Ammon's horn (tissue), 1 donor: Measurements from ENCODE around the gene SSR2.
A peak's percentile ranks its signal among the peaks of the same experiment; 100 is the strongest.

Experiments
- DNase-seq: peaks from one replicate; pipeline ENCODE4 v3.0.0-alpha.2; 2016; ENCODE audit warnings: low spot score

SSR2 gene

GRCh38 chr1:155974208-155975115 lies 46.3 kb downstream of the SSR2 start:
- peak; percentile 95 for DNase-seq

GRCh38 chr1:155973723-155974122 lies 47.0 kb downstream of the SSR2 start:
- no peak for DNase-seq

DNA sequence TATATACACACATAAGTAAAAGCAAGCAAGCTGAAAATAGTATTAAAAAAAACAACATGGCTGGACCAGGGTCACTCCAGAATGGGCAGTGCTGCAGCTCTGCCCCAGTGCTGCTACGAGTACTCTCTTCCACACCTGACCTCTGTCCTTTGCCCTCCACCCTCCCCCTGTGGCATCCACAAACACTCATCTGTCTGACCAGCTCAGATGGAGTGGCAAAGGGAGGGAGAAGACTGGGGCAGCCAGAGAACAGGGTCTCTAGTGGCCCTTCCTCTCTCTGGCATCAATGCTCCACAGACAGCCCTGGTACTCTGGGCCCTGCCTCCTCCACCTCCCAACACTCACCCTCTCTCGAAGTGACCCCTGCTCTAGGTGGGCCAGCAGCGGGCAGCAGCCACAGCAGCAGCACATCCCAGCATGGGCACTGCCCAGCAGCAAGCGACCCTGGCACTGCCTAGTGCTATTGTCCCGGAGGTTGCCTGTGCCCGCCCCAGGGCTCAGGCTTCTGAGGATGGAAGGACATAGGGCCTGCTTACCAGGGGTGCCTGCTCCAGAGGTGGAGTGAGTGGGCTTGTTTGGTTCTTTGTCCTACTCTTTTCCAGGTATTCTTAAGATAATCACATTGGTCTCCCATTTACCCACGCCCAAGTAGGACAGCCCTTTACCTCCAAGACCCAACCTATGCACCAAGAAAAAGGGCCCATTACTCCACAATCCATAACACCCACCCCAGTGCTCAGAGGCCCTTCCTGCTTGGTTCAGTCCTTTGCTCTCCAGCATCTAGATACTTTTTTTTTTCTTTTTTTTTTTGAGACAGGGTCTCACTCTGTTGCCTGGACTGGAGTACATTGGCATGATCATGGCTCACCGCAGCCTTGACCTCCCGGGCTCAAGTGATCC lies 48.6 kb downstream of the SSR2 start:
- DNase-seq, result peak; percentile 85

GRCh38 chr1:155970531-155971167 lies 50.1 kb downstream of the SSR2 start:
- peak; percentile 89 for DNase-seq

- DNase-seq, result peak; percentile 85
Measured at GRCh38 chr1:155969377-155969791, 51.4 kb downstream of the SSR2 start.

DNA sequence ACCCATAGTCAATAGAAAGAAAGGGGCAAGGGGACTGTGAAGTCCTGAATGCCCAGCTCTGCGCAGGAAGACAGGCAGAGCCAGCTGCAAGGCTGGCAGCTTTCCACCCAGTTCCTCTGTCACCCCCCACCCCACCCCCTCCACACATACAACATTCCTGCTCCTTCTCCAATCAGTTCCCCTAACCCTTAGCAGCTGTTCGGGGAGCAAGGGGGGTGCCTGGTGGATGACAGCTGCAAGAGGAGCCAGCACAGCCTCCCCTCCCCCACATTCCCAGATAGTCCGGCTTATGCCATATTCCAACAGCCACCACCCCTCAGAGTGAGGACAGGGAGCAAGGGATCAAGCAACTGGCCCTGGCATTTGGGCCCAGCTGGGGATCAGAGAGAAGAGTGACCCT lies 52.1 kb downstream of the SSR2 start:
- peak; percentile 95 for DNase-seq

GRCh38 chr1:155968051-155968400 lies 52.7 kb downstream of the SSR2 start:
- no peak for DNase-seq

- DNase-seq, result no peak
Measured at GRCh38 chr1:155967341-155968050, 53.3 kb downstream of the SSR2 start.

- no peak for DNase-seq
Measured at GRCh38 chr1:155966750-155967149, 54.0 kb downstream of the SSR2 start.

- DNase-seq, result no peak
Measured at GRCh38 chr1:155966135-155966534, 54.6 kb downstream of the SSR2 start.

- DNase-seq, result no peak
Measured at GRCh38 chr1:155964193-155964592, 56.6 kb downstream of the SSR2 start.

- DNase-seq, result no peak
Measured at GRCh38 chr1:155962599-155963211, 58.0 kb downstream of the SSR2 start.

DNA sequence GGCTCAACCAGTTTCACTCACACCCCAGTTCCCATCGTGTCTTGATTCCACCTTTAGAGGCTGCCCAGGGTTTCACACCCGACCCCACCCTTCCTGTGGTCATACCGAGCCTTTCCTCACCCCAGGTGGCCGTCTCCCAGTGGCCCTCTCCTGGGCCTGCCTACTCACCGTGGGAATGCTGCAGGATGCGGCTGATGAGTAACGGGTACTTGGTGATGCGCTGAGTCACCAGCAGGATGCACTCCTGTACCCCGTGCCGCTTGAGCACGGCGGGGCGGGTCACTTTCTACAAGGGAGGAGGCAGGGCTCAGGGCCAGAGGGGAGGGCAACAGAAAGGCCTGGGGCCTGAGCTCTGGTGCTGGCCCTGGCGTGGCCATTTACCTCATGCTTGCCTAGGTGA lies 58.8 kb downstream of the SSR2 start:
- DNase-seq, result peak; percentile 65

DNA sequence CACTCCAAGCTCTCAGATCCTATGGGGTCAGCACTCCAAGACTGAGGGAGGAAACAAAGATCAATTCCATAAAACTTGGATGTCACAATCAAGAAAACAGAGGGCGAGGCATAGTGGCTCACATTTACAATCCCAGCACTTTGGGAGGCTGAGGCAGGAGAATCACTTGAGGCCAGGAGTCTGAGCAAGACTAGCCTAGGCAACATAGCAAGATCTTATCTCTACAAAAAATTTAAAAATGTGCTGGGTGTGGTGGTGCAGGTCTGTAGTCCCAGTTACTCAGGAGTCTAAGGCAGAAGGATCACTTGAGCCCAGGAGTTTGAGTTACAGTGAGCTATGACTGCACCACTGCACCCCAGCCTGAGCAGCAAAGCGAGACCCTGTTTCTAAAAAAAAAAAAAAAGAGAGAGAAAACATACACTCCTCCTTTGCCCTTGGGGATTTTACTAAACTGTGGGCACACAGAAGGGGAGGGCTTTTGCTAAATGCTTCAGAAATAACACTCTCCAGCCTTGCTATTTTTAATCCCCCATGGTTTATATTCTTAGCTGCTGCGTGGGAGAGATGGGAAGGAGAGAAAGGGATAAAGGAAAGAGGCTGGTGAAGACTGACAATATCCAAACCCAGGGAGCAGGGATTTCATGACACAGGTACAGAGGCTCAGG lies 60.5 kb downstream of the SSR2 start:
- no peak for DNase-seq
